ENCODE measurements around the gene IL22RA1.

The IL22RA1 gene

DNA sequence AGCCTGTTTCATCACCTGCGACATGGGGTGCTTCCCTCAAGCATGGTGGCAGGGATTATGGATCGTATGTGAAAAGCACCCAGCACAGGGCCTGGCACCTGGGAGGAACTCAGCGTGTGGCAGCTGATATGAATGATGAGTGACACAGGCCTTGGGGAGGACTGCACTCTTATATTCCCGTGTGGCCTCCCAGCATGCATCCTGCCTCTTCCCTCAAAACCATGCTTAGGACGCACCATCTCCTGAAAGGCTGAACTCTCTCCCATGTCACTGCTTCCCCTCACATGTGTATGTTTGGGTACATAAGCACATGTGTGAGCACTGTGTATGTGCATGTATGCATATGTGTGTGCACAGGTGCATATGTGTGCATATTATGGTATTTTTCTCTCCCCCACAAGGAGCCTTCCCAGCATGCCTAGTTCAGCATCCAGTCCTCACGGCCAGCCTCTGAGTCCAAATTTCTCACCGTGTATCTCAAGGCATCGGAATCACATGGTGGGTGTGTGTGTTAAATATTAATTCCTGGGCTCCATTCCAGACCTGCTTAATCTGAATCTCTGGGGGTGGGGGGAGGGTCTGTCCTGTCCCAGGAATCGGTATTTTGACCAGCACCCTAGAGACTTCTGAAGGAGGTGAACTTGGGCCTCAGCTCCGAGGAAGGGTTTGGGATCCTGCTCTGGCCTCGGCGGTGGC is 43.8 kb downstream of the IL22RA1 start:
- Histone ChIP-seq H3K9me3 (no peaks in the 10 kb centered on the region), H3K27me3 (no peaks in the 10 kb centered on the region), H3K4me1 (peaks cover 0 to 20% (median 17%) of the 10 kb centered on the region in 4 donors), H3K36me3 (no peaks in the 10 kb centered on the region), H3K27ac (no peak overlapping the region), H3K4me3 (no peak overlapping the region)
- intact Hi-C loops (cut with DNase I; ENCODE audit: low total_unique reads), result no loop called here
- TF ChIP-seq, protein P1, sequence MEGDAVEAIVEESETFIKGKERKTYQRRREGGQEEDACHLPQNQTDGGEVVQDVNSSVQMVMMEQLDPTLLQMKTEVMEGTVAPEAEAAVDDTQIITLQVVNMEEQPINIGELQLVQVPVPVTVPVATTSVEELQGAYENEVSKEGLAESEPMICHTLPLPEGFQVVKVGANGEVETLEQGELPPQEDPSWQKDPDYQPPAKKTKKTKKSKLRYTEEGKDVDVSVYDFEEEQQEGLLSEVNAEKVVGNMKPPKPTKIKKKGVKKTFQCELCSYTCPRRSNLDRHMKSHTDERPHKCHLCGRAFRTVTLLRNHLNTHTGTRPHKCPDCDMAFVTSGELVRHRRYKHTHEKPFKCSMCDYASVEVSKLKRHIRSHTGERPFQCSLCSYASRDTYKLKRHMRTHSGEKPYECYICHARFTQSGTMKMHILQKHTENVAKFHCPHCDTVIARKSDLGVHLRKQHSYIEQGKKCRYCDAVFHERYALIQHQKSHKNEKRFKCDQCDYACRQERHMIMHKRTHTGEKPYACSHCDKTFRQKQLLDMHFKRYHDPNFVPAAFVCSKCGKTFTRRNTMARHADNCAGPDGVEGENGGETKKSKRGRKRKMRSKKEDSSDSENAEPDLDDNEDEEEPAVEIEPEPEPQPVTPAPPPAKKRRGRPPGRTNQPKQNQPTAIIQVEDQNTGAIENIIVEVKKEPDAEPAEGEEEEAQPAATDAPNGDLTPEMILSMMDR (IDR thresholded peaks at IDR 0.05), result no peak
- no peak for DNase-seq

DNA sequence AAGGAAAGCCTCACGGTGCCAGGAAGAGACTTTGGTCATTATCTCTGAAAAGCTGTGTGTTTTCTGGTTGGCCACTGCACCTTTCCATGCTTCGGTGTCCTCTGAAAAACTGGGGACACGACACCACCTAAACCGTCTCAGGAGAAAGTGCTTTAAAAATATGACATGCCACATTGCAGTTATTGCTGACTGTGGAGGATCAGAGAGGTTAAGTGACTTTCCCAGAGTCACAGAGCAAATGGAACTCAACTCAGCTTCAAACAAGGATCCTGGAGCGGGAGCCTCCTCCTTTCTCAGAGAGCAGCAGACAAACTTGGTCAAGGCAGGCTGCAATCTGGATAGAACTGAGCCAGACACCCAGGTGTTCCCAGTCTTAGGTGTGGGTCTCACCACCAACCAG is 44.8 kb downstream of the IL22RA1 start:
- no peaks in the 10 kb centered on the region for H3K36me3 ChIP-seq
- H3K9me3 ChIP-seq, result no peaks in the 10 kb centered on the region
- H3K4me3 ChIP-seq, result no peak overlapping the region
- no peaks in the 10 kb centered on the region for H3K27me3 ChIP-seq
- DNase-seq, result no peak
- intact Hi-C loops (cut with DNase I; ENCODE audit: low total_unique reads), result no loop called here
- peaks cover 0 to 12% (median 11%) of the 10 kb centered on the region in 4 donors for H3K4me1 ChIP-seq
- TF ChIP-seq, protein P1 (IDR thresholded peaks at IDR 0.05), result no peak
- no peak overlapping the region for H3K27ac ChIP-seq

DNA sequence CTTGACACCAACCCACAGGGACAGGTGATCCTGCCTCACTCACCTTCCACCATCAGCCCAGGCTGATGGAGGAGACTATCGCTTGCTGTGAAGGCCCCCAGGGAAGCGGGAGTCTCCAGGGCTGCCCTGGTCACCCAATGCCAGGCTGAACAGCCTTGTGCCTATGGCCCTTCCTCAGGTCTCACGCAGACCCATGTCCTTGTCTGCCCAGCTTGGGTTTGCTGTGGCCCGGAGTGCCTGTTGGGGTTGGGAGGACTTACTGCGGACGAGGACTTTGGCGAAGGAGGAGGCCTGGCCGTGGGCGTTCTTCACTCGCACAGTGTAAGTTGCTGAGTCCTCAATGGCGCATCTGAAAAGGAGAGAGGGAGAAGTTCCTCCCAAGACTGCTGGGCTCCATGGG is 45.3 kb downstream of the IL22RA1 start:
- H3K9me3 ChIP-seq, result no peaks in the 10 kb centered on the region
- DNase-seq, result no peak
- no peak overlapping the region for H3K27ac ChIP-seq
- intact Hi-C loops (cut with DNase I; ENCODE audit: low total_unique reads), result no loop called here
- no peak overlapping the region for H3K4me3 ChIP-seq
- H3K27me3 ChIP-seq, result no peaks in the 10 kb centered on the region
- H3K36me3 ChIP-seq, result no peaks in the 10 kb centered on the region
- TF ChIP-seq, protein P1 (IDR thresholded peaks at IDR 0.05), result no peak
- H3K4me1 ChIP-seq, result peaks cover 0 to 8% (median 6%) of the 10 kb centered on the region in 4 donors

DNA sequence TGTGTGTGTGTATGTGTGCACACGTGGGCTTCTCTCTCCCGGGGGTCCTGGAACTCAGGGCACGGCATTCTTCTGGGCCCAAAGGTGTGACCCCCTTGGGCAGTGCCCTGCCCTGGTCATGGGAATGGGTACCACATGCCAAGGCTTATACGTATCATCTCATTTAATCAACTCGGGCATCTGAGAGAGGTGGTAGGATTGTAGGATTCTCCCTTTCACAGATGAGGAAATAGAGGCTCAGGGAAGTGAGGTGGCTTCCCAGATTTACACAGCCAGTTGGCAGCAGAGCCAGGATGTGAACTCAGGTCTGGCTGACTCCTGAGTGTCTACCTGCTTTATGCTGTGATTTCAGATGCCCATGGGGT is 46.2 kb downstream of the IL22RA1 start:
- Histone ChIP-seq H3K36me3 (no peaks in the 10 kb centered on the region), H3K27me3 (no peaks in the 10 kb centered on the region), H3K4me3 (no peak overlapping the region), H3K9me3 (no peaks in the 10 kb centered on the region), H3K4me1 (no peaks in the 10 kb centered on the region), H3K27ac (no peak overlapping the region)
- intact Hi-C loops (cut with DNase I; ENCODE audit: low total_unique reads), result no loop called here
- TF ChIP-seq, protein P1 (IDR thresholded peaks at IDR 0.05), result no peak
- DNase-seq, result no peak

DNA sequence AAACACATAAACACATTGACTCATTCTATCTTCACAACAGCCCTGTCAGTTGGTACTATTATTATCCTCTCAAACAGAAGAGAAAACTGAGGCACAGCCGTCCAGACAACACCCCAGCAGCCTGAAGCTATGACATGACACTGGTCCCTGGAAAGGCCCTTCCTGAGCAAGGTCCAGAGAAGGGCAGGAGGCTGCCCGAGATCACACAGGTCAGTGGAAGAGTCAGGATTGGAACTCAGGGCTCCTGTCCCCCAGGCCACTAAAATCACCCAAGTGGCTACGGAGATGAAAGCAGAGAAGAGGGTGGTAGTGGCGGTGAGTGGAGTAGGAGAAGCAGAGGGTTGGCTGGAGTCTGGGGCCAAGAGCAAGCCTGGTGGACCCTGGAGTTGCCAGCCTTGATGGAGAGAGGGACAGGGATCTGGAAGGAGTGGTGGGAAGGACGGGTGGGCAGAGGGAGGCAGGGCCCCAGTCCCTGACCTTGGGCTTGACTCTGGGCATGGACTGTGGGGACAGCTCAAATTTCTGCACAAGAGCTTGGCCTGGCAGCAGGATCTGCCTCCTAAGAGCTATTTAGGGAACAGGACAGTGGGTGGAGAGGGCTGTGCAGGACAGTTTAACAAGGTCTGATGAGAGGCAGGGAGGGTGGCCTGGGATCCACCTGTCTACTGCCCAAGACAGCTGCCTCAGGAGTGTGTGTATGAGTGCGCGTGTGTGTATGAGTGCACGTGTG is 46.8 kb downstream of the IL22RA1 start:
- no peak overlapping the region for H3K4me3 ChIP-seq
- DNase-seq, result no peak
- no peaks in the 10 kb centered on the region for H3K27me3 ChIP-seq
- H3K4me1 ChIP-seq, result no peaks in the 10 kb centered on the region
- no peak overlapping the region for H3K27ac ChIP-seq
- no peaks in the 10 kb centered on the region for H3K36me3 ChIP-seq
- intact Hi-C loops (cut with DNase I; ENCODE audit: low total_unique reads), result no loop called here
- TF ChIP-seq, protein P1 (IDR thresholded peaks at IDR 0.05), result no peak
- no peaks in the 10 kb centered on the region for H3K9me3 ChIP-seq

Measured in tibial artery (tissue), 4 donors.